Testis (tissue), 2 donors: ENCODE results near the gene TRIM9.

Experiments used
- POLR2A ChIP-seq: fragments of 450-650 bp; IDR thresholded peaks from one replicate; pipeline ENCODE4 v1.6.1; 2017; ENCODE audit warnings: antibody characterized with exemption, mild to moderate bottlenecking, moderate library complexity
- TF ChIP-seq, protein P1 (sequence below), 3 experiments: fragments of 450-650 bp in 2 of 3; fragments of 200-600 bp in 1 of 3; sonication (generic) in 1 of 3; IDR thresholded peaks; one replicate each; pipeline ENCODE4 v1.5.1; 2016 to 2019; ENCODE audit warnings: antibody characterized with exemption in 3 of 3, mild to moderate bottlenecking in 2 of 3, moderate library complexity in 1 of 3

DNA sequence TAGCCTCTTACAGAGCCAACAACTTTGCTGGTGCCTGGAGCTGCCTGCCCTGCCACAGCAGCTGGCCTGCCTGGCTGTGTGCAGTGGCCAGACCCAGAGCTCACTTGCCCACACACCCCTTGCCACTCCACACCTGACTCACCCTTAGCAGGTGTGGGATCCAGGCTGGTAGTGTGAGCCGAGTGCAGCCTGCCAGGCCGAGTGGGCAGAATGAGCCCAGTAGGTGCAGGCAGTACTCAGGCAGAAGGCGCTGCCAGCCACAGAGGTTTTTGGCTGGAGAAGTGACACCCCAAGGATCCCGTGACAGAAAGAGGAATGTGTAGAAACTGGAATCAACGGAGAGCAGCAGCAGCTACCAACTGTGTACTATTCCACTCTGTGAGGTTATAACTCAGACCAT lies 120.8 kb downstream of the TRIM9 start:
- no peak for TF ChIP-seq POLR2A
- TF ChIP-seq, protein P1, sequence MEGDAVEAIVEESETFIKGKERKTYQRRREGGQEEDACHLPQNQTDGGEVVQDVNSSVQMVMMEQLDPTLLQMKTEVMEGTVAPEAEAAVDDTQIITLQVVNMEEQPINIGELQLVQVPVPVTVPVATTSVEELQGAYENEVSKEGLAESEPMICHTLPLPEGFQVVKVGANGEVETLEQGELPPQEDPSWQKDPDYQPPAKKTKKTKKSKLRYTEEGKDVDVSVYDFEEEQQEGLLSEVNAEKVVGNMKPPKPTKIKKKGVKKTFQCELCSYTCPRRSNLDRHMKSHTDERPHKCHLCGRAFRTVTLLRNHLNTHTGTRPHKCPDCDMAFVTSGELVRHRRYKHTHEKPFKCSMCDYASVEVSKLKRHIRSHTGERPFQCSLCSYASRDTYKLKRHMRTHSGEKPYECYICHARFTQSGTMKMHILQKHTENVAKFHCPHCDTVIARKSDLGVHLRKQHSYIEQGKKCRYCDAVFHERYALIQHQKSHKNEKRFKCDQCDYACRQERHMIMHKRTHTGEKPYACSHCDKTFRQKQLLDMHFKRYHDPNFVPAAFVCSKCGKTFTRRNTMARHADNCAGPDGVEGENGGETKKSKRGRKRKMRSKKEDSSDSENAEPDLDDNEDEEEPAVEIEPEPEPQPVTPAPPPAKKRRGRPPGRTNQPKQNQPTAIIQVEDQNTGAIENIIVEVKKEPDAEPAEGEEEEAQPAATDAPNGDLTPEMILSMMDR (IDR thresholded peaks at IDR 0.05) = no peak
